Stimulated activated CD4-positive, alpha-beta T cell treated with anti-CD3 and anti-CD28 coated beads, Interleukin-4, amount 100 ng/mL, for 24 hours (primary cell): ENCODE measurements around the gene SLC17A9.
"Not testable (repeated sequence)": the region's sequence is repeated elsewhere in the genome, so short reads cannot be mapped to it uniquely, and the experiment has no call there.

Source experiments
- DNase-seq: peaks from one replicate; pipeline ENCODE4 v3.0.0-alpha.2; 2020

Gene SLC17A9

DNA sequence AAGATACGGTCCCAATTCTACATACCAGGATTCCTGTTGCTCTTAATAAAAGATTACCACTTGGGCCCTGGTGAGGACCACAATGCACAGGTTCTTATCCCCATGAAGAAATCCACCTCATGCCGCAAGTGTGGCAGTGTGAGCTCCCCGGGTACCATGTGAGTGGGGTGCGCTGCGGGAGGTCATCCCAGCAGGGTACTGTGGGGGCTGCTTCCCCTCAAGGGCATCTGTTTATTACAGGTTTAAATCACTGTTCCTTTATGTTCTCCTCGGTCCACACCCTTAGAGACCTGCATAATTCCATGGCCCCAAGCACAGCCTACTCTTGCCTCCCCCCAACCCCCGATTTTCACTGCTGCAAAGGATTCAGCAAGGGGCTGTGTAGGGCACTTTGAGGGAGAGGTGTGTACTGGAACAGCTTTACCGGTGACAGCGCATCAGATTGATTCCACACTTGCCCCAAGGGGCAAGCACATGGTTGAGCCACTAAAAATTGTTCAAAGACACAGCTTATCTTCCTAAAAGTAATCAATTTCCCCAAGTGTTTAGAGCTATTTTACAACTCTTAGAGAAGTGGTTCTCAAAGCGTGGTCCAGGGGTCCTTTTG is 32.4 kb upstream of the SLC17A9 start:
- DNase-seq, result no peak

DNA sequence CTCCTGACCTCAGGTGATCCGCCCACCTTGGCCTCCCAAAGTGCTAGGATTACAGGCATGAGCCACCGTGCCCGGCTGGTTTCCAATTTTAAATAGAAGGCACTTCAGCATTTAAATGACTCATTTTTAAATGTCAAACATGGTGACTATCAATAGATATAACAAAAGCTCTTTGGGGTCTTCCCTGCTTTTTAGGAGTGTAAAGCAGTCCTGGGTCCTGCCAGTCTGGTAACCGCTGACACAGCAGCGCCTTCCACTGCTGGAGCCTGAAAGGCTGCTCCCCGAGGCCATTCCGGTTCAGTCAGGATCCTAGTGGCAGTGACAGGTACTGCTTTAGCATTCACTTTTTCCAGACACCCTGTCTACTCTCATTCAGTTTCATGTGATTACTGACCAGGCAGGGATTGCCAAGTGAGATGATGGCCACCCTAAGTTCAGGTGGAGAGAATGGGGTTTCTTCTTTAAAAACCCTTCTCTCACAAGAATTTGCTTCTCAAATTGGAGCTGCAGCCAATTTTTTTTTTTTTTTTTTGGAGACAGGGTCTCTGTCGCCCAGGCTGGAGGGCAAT is 31.3 kb upstream of the SLC17A9 start:
- peak; percentile 77 for DNase-seq

DNA sequence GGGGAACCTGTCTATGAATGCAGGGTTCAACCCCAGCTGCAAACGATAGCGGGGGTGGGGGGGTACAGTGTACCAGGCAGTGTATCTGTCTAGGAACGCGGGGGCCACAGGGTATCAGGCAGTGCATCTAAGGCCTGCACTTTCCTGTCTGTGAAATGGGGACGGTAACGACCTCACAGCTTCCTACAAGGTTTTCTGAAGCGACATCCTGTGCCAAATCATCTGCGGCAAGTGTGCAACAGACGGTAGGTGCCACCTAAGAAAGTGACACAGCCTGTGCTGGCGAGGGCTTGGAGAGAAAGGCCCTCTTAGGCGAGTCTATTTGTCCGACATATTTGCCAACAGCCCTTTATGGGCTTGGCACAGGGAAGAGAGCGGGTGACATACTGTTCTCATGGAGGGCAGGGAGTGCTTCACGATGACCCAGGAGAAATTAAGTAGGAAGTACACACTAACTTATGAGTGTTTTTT is 30.0 kb upstream of the SLC17A9 start:
- peak; percentile 54 for DNase-seq

DNA sequence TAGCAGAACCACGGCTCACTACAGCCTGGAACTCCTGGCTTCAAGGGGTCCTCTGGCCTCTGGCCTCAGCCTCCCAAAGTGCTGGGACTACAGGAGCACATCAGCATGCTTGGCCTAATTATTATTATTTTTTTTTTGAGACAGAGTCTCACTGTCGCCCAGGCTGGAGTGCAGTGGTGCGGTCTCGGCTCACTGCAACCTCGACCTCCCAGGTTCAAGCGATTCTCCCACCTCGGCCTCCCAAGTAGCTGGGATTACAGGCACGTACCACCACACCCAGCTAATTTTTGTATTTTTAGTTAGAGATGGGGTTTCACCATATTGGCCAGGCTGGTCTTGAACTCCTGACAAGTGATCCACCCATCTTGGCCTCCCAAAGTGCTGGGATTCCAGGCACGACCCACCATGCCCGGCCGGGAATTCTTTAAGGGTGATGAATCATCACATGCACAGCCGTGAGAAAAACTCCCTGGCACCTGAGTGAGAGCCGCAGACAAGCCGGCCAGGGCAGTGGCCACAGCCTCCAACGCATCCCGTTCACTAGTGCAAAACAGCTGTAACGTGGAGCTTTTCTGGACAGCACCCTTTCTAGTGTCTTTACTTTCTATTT is 29.3 kb upstream of the SLC17A9 start:
- DNase-seq, result not testable (repeated sequence)

DNA sequence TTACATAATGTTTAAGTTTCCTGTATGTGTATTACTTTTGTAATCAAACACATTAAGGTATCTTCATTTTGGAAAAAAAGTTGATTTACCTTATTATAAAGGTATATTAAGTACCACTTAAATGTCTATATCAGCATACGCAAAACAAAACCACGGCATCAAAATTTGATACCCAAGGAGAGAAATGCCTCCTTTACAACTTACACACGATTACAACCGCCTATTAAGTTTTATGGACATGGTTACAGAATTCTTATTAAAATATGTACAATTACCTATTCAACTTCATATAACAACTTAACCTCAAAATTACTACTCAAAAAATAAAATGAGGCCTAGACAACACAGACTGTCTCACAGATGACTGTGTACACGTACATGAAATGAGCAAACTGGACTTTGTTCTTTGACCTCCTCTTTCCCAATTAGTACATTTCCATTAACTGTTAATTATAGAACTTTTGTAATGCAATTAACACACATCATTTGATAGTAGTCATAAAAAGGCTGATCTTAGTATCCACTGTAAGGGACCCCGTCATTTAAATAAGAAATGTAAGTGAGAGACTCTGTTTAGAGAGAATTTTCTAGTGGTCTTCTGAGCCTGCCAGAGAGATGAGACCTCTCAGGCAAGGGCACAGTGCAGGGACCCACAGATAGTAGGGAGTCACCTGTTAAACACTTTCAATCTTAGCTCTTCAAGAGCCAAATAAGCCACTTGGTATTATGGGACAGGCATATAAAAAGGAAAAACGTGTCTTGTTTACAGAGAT is 28.7 kb upstream of the SLC17A9 start:
- DNase-seq, result no peak

DNA sequence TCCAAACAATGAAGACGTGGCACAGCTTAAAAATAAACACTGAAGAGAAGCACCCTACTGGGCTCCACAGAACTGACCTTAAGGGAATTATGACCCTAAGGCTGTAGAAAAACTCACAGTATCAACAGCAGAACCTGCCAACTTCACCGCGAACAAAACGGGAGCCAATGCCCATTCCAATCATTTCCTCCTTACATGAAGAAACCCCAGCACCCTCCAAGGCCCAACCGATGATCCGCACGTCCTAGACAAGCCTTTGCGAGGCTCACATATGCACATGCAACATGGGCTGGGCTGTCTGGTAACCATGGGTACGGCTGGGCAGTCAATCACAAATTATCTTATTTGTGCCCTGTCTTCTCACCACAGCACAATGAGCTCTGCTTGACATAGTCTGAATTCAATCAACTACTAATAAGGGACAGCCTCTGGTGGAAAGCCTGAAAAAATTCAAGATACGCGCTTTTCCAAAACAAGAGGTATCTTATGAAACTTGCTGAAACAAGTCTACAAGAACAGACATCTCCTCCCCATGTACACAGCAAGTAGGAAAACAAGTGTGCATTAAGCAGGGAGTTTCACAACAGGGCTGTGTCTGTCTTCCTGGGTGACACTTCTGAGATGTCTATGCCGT is 27.9 kb upstream of the SLC17A9 start:
- no peak for DNase-seq

DNA sequence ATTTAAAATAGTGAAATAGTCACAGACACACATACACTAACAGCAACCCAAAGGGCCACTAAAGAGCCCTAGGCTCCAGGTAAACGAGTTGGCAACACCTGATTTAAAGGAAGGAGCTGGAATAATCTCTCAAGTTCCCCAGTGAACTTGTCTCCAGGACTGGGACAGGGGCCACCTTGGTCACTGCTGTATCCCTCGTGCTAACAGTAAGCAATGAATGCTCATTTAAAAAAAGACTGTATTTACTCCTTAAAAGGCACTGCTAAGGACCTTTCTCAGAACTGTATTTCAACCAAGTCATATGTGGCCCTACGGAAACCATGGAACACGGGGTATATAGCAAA is 27.5 kb upstream of the SLC17A9 start:
- DNase-seq, result no peak

DNA sequence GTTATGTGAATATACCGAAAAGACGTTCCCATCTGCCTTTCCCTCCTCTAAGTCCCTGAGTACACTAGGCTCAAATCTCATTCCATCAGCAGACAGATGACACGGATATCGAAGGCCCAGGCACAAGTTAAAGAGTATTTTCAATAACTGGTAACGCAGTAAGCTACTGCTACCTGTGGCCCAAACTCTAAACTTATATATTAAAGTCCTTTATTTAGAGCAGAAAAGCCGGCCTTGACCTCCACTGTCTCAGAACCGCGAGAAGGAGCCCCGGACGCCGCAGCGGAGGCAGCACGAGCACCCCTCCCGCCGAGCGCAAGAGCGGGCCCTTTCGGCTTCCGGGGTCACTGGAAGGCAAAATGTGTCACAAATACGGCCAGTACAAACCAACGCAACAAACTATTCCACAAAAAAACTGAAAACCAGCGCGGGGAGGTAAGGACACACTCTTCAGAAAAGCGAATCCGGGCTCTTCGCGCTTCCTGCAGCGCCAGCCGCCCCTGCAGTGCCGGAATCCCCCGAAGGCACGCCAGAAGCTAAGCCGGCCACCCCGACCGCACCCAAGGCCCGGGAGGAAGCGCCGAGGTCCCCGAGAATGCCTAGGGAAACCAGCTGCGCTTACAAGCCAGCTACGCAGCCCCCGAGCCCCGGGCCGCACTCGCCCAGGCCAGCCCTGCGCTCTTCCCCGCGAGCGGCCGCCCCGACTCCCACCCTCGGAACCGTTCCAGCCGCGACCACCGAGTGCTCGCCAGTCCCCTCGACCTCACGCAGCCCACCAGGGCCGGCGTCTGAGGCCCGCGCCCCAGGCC is 26.9 kb upstream of the SLC17A9 start:
- peak; percentile 49 for DNase-seq

DNA sequence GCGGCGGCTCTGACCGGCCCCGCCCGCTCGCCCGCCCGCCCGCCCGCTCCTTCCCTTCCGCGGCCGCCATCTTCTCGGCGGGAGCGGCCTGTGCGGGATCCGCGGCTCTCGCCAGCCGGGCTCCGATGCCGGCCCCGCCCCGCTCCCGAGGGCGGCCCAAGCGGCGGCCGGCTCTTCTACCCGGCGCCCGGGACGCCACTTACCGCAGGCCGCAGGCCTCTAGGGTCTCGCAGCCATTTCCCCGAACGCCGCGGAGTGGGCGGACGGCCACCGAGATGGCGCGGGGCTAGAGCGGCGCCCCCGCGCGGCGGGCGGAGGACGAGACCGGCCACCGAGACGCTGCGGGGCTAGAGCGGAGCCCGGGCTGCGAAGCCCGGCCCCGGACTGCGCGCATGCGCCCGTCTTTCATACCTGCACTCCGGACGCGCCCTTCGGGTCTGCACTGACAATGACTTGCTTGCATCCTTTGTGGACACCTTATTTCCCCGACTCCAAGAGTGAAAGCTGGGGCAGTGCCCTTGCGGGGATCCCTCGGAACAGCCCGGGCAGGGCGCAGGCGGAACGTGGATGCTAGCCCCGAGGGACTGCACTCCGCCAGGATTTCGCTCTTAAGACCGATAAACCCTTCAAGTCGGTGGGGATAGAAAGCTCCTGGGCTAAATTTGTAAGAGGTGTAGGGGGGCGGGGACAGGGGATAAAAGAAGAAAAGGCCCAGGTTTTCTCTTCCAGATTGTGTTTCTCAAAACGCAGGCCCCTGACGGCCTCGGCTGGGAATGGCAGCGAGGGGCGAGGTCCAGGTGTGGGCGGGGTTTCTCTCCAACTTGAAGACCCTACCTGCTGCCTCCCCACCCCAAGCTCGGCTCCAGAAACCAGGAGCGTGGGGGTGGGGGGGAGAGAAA is 26.0 kb upstream of the SLC17A9 start, which contains the start of gene DIDO1:
DIDO1 (minus strand) TSS at position 277 of the 899 bp plus-strand sequence.
- peak; percentile 91 for DNase-seq

DNA sequence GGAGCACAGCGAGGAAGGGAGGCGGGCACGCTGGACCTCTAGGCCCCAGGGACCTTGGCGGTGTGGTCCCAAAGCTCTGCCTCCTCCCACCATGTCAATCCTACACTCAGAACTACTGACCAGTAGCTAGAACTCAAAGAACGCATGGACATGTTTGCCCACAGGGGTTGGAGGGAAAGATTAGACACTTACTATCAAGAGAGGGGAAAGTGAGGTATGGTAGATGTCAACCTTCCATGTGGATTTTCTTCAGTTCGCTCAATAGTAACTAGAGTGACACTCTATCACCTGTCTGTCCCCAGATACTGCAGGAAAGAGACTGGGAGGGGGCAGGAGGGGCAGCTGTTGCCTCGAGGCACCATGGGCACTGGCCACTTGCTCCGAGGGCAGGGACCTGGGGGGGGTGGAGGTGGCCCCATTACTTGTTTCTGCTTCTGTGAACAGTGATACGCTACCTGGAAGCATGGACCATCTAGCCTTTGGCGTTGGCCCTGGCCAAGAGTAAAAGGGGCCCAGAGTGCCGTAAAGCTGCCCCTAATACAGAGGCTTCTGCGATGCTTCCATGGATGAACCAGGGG is 25.3 kb upstream of the SLC17A9 start:
- no peak for DNase-seq

DNA sequence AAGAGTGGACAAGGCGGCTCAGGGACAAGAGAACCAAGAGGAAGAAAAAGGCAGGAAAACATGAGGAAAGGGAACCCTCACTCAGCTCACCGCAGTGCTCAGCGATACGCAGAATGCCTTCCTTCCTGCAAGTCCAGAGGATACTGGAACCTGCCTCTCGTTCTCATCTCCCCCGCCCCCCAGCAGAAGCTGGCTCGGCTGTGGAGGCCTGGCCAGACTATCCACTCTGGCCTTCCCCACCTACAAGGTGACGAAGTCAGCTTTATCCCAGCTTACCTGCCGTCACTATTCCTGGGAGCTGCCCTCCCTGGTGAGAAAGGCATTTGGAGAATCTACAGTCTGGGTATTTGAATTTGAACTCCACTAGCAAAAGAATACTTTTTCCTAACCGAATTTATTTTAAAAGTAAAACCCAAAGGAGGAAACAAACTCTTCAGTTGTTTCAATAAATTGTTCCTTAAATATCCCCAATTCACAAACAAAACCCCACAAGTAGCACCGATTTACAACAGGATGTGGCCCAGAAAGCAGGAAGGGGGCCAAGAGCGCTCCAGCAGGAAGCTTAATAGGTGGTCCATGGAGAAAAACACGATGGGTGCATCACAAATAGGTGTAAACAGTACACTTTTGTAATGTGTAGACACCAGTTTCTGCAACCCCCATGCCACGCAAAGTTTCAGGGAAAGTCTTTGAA is 24.1 kb upstream of the SLC17A9 start:
- no peak for DNase-seq

DNA sequence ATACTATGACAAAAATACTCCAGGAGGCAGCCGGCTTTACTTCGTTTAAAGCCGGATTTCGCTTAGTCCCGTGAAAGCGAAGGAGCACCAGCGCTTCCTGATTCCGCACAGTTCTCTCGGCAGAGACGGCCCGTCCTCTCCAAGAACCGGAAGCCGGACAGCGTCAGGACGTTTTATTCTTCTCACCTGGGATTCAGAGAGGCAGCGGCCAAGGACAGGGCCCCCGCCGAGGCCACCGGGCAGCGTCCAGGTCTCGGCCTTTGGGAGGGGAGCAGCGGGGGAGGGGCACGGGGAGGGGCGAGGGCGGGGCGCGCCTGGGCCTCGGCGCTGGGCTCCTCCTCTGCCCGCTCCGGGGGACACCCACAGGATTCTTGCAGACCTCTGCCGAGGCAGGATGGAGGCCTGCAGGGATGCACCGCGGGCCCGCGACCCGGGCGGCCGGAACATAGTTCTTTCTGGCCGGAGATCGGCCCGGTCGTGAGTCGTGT is 23.4 kb upstream of the SLC17A9 start:
- peak; percentile 56 for DNase-seq

DNA sequence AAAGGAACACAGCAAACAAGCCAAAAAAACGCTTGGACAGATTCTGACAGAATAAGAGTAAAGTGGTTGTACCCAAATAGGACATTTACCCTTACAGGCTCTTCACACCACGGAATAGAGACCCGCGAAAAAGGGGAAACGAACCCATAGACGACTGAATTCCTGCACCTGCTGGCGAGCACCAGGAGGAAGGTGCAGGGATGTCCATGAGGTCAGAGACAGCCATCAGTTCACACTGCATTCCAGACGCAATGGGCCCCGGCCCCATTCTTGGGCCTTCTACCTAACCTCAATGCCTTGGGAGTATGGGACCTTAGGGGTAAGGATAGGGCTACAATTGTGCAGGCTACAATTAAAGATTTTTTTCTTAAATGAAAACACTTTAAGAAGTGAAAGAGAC is 21.0 kb upstream of the SLC17A9 start:
- DNase-seq, result no peak

DNA sequence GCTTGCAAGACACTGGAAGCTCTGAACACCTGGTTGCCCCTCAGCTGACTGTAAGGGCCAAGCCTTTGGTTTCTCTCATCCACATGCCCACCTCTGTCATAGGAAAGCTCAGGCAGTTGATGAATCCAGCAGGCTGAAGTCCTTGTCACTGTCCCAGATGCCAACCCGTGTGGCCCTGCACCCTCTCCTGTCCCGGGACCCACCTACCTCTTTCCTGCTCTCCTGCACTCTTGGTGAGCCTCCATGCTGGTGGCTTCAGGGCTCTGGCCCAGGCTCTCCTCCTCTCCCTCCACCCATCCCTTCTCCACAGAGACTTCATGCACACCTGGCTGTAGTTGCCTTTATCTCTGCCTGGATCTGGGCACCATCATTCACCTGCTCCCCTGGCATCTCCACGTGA is 18.5 kb upstream of the SLC17A9 start:
- DNase-seq, result no peak

DNA sequence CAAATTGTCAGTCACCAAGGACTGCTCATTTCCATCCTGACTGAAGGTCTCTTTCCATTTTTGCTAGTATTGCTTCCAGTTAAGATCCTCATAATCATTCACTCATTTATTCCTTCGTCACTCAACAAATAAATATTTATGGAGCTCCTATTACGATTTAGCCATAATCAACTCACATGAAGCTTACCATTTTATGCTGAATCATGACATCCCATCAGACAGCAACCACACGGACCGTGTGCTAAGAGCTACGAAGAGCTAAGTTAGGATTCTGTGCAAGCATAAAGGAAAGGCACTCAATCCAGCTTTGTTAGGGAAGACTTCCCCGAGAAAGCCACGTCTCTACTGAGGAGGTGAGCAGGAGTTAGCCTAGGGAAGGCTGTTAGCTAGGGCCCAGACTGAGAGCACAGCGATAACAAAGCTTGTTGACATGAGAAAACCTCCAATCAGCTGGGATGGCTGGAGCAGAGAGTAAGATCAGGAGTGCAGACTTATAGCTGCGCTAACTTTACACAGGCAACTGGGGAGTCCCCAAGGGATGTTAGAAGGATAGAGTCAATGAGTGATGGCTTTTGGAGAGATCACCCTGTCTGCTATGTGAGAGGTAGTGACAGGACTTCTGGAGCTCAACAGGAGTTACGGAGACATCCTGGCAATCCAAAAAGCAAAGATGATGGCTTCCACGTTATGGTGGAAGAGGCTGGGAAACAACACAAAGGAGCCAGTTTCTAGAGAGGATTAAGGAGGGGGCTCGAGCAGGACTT is 17.1 kb upstream of the SLC17A9 start:
- DNase-seq, result no peak

DNA sequence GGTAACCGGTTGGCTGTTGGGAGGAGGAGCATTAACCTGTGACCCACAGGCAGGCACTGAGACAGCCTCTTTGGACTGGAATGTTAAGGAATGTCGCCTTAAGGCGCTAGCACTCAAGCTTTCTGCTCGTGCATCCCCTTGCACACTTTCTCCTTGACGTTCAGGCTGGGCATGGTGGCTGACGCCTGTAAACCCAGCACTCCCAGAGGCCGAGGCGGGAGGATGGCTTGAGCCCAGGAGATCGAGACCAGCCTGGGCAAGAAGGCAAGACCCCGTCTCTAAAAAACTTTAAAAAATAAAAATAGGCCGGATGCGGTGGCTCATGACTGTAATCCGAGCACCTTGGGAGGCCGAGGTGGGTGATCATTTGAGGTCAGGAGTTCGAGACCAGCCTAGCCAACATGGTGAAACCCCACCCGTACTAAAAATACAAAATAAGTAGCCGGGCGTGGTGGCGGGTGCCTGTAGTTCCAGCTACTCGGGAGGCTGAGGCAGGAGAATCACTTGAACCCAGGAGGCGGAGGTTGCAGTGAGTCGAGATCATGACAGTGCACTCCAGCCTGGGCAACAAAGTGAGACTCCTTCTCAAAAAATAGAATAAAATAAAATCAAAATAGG is 16.4 kb upstream of the SLC17A9 start:
- DNase-seq, result no peak

DNA sequence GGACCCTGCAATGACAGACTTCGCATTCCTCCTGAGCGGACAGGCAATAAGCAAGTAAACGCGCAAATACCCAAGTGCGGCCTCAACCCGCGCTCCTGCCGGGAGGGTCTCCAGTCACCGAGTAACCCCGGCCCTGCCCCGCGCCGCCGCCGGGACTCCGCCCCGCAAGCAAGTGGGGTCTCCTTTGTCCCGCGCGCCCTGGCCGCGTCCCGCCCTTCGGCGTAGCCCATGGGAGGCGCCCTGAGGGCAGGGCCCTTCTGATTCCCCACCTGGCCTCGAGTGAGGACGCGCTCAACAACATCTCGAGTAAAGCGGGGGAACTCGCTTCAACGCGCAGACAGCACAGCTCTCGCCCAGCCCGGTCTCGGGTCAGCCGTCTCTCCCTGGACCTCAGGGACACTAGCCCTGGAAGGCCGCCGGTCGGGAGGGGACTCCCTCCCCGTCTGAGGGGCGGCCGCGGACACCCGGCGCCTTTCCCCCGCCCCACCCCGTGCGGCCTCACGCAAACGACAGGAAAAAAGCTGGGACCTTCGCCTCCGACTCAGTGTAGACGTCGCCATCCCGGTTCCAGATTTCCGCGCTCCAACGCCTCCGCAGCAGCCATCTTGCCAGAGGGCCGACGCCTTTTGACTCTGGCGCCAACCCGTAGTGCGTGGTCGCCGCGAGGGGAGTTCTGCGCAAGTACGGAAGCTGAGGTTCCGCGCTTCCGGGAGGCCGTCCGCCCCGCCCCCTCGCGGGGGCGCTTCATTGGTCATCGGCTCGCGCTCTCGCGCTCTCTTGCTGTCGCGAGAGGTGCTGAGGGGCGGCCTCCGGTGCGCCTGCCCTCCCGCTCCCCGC is 15.0 kb upstream of the SLC17A9 start:
- DNase-seq, result peak; percentile 97
